GM23248 (cell line): ENCODE measurements around the gene NHEJ1. TPM values are rescaled to one million over a fixed set of nuclear protein-coding genes. Genes with fewer than 3 reads are reported as not detected.
A peak's percentile ranks its signal among the peaks of the same experiment; 100 is the strongest.

ENCODE experiments used
- DNase-seq: peaks from one replicate; pipeline ENCODE4 v3.0.0-alpha.2; 2015
- H2AFZ ChIP-seq: fragments of 200-600 bp; sonication (generic); 2 replicates; pipeline ENCODE4 v1.6.1; 2016; ENCODE audit warnings: antibody characterized with exemption
- H3F3A ChIP-seq: fragments of 200-600 bp; sonication (generic); 2 replicates; pipeline ENCODE4 v1.6.1; 2016; ENCODE audit warnings: mild to moderate bottlenecking, antibody characterized with exemption, mixed run types; ENCODE audit not compliant: insufficient read depth
- H3K27ac ChIP-seq: fragments of 200-600 bp; sonication (generic); 2 replicates; pipeline ENCODE4 v1.5.1; 2016; ENCODE audit warnings: mild to moderate bottlenecking
- H3K27me3 ChIP-seq: fragments of 200-600 bp; sonication (generic); replicated peaks from 2 replicates; pipeline ENCODE4 v1.6.1; 2016; ENCODE audit warnings: mild to moderate bottlenecking; ENCODE audit not compliant: insufficient read depth
- H3K36me3 ChIP-seq: fragments of 200-600 bp; sonication (generic); 2 replicates; pipeline ENCODE4 v1.6.1; 2016; ENCODE audit warnings: low read depth, mild to moderate bottlenecking
- H3K4me1 ChIP-seq: fragments of 200-600 bp; sonication (generic); 2 replicates; pipeline ENCODE4 v1.6.1; 2016; ENCODE audit warnings: mild to moderate bottlenecking; ENCODE audit not compliant: insufficient read depth
- H3K4me2 ChIP-seq: fragments of 200-600 bp; sonication (generic); one replicate; pipeline ENCODE4 v1.6.1; 2016; ENCODE audit warnings: mild to moderate bottlenecking; ENCODE audit not compliant: unreplicated experiment
- H3K4me3 ChIP-seq: fragments of 200-600 bp; sonication (generic); 2 replicates; pipeline ENCODE4 v1.5.1; 2016; ENCODE audit warnings: mild to moderate bottlenecking
- H3K79me2 ChIP-seq: fragments of 200-600 bp; sonication (generic); 2 replicates; pipeline ENCODE4 v1.6.1; 2016; ENCODE audit warnings: mild to moderate bottlenecking; ENCODE audit not compliant: insufficient read depth
- H3K9ac ChIP-seq: fragments of 200-600 bp; sonication (generic); 2 replicates; pipeline ENCODE4 v1.6.1; 2016; ENCODE audit warnings: mild to moderate bottlenecking
- H3K9me2 ChIP-seq: fragments of 200-600 bp; sonication (generic); 2 replicates; pipeline ENCODE4 v1.6.1; 2016; ENCODE audit warnings: mixed run types, mild to moderate bottlenecking, moderate library complexity; ENCODE audit not compliant: insufficient read depth
- H3K9me3 ChIP-seq: fragments of 200-600 bp; sonication (generic); one replicate; pipeline ENCODE4 v1.6.1; 2017; ENCODE audit warnings: low read depth
- H4K20me1 ChIP-seq: fragments of 200-600 bp; sonication (generic); 2 replicates; pipeline ENCODE4 v1.6.0; 2016; ENCODE audit not compliant: insufficient read depth
- EZH2 ChIP-seq: fragments of 200-600 bp; sonication (generic); IDR thresholded peaks from 2 replicates; pipeline ENCODE4 v1.6.1; 2018; ENCODE audit warnings: antibody characterized with exemption, mild to moderate bottlenecking; ENCODE audit not compliant: insufficient read depth, poor library complexity, severe bottlenecking
- EZH2phosphoT487 ChIP-seq: fragments of 200-600 bp; sonication (generic); IDR thresholded peaks from 2 replicates; pipeline ENCODE4 v1.6.1; 2018; ENCODE audit warnings: antibody characterized with exemption, moderate library complexity, mild to moderate bottlenecking, low read depth; ENCODE audit not compliant: insufficient read depth
- WGBS, 2 experiments: methylation state at CpG; one replicate each; pipeline ENCODE4 v1.1.6; 2015 to 2017; ENCODE audit warnings: low lambda C conversion rate in 2 of 2, low coverage in 1 of 2; ENCODE audit errors: missing lambda C conversion rate in 2 of 2; 5-methylcytosine and 5-hydroxymethylcytosine counted together
- in situ Hi-C: fragments of 300-500 bp; cut with MboI; formaldehyde crosslinking; loops from 2 replicates; pipeline ENCODE4 v1.15.0; 2020
- polyA plus RNA-seq: library from polyadenylated mRNA; unstranded; fragments of >200 nt; fragmentation: Nextera tagmentation; extraction: Ambion mirVana; gene quantifications from 2 replicates; pipeline ENCODE4 v1.2.1, GENCODE V29; 2016
- total RNA-seq: library from RNA; depleted of rRNA; stranded (reverse); fragments of >200 nt; shearing (Covaris generic); gene quantifications from 2 replicates; pipeline ENCODE4 v1.2.3, GENCODE V29; 2014

NHEJ1 gene
- total and polyA plus RNA-seq, 2 experiments from 2014 or later, result 8.3 to 16.1 TPM

- DNase-seq, result peak; percentile 12
- in situ Hi-C loops, result no loop called here
- Histone ChIP-seq H3K4me1 (peaks cover 14% of the 10 kb centered on the region), H3K79me2 (no peaks in the 10 kb centered on the region), H3K27me3 (no peaks in the 10 kb centered on the region), H3F3A (peaks cover 5% of the 10 kb centered on the region; the same call in 1 of the 2 replicates), H3K9me3 (no peaks in the 10 kb centered on the region), H3K9ac (no peak overlapping the region), H3K36me3 (no peaks in the 10 kb centered on the region), H2AFZ (no peak overlapping the region), H4K20me1 (no peaks in the 10 kb centered on the region), H3K9me2 (no peaks in the 10 kb centered on the region), H3K27ac (no peak overlapping the region), H3K4me2 (no peak overlapping the region), H3K4me3 (no peak overlapping the region)
- 58 to 66% methylated on average over 3 of the region's 3 CpGs for WGBS, 2 experiments
- TF ChIP-seq EZH2phosphoT487, result no peak
- no peak for TF ChIP-seq EZH2
These were observed 2.0 kb downstream of the NHEJ1 start for GRCh38 chr2:219158586-219158985.

DNA sequence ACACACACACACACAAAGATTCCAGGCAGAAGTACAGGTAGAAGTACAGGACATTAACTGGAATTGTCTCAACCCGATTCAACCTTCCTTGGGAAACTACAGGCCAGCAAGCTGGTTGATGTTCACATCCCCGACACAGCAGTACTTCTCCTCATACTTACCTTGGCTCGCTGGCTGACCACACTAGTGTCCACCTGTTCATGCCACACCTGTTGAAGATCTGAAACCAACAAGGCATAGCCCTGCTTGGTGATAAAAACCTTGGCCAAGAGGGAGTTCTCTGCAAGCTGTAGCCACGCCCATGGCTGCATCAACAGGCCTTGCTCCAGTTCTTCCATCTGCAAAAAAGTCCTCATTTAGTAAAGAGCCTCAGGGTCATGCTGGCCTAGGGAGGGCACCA is 2.6 kb downstream of the NHEJ1 start:
- Histone ChIP-seq H3K9ac (no peak overlapping the region), H2AFZ (no peak overlapping the region), H3K79me2 (no peaks in the 10 kb centered on the region), H3K9me3 (no peaks in the 10 kb centered on the region), H3K27ac (no peak overlapping the region), H3K4me1 (peaks cover 14% of the 10 kb centered on the region), H3K4me3 (no peak overlapping the region), H3K36me3 (no peaks in the 10 kb centered on the region), H3F3A (peaks cover 5% of the 10 kb centered on the region; the same call in 1 of the 2 replicates), H3K27me3 (no peaks in the 10 kb centered on the region), H3K4me2 (no peak overlapping the region), H4K20me1 (no peaks in the 10 kb centered on the region), H3K9me2 (no peaks in the 10 kb centered on the region)
- DNase-seq, result no peak
- 93 to 96% methylated on average over 4 of the region's 4 CpGs for WGBS, 2 experiments
- in situ Hi-C loops, result no loop called here
- TF ChIP-seq EZH2 (no peak), EZH2phosphoT487 (no peak)

DNA sequence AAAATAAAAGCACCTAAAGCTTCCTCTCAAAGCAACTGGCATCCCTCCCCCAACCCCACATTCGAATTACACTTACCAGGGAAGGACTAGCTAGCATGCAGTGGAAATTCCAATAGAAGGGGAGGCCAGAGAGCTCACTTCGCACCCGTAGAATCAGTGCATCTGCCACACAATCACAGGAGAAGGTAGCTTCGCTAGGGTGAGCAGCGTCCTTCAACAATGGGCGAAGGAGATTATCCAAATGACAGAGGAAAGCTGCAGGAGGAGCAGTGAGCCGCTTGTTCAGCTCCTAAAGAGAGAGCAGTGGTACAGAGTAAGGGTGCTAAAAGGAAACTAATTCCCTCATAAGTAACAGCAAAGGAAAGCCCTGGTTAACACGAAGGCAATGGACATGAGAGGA is 3.2 kb downstream of the NHEJ1 start:
- in situ Hi-C loops, result no loop called here
- TF ChIP-seq EZH2phosphoT487, result no peak
- TF ChIP-seq EZH2, result no peak
- H3K4me1 ChIP-seq, result peaks cover 14% of the 10 kb centered on the region
- no peaks in the 10 kb centered on the region for H3K27me3 ChIP-seq
- no peaks in the 10 kb centered on the region for H3K9me3 ChIP-seq
- no peak overlapping the region for H3K4me2 ChIP-seq
- DNase-seq, result no peak
- 90 to 94% methylated on average over 8 of the region's 8 CpGs for WGBS, 2 experiments
- H3K4me3 ChIP-seq, result no peak overlapping the region
- no peak overlapping the region for H3K9ac ChIP-seq
- H2AFZ ChIP-seq, result no peak overlapping the region
- no peak overlapping the region for H3K27ac ChIP-seq
- no peaks in the 10 kb centered on the region for H3K36me3 ChIP-seq
- no peaks in the 10 kb centered on the region for H3K9me2 ChIP-seq
- peaks cover 5% of the 10 kb centered on the region; the same call in 1 of the 2 replicates for H3F3A ChIP-seq
- H3K79me2 ChIP-seq, result no peaks in the 10 kb centered on the region
- no peaks in the 10 kb centered on the region for H4K20me1 ChIP-seq

DNA sequence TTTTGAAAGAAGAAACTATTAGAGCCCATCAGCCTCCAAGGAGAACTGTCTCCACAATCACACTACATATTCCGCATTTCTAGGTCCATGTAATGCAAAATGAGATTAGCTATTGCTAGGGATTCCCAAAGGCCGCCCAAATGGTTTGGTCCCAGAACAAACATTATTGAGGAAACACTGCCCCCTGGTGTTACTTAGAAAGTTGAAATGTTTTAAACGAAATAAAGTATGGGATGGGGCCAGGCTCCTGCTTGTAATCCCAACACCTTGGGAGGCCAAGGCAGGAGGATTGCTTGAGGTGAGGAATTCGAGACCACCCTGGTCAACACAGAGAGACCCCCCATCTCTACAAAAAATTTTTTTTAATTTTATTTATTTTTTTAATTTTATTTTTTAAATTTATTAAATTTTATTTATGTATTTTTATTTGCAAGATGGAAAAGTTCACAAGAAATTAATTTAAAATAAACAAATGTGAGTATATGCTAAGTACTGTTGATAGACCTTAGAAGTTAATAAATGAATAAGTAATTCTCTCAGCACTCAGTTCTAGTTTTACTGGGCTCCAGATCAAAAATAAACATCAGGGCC is 5.5 kb downstream of the NHEJ1 start:
- H3K27ac ChIP-seq, result no peak overlapping the region
- H3K4me1 ChIP-seq, result peaks cover 14% of the 10 kb centered on the region
- no peak overlapping the region for H3K4me2 ChIP-seq
- peak; percentile 87 for DNase-seq
- no peak overlapping the region for H2AFZ ChIP-seq
- H4K20me1 ChIP-seq, result no peaks in the 10 kb centered on the region
- no peaks in the 10 kb centered on the region for H3K36me3 ChIP-seq
- H3K9ac ChIP-seq, result no peak overlapping the region
- H3K79me2 ChIP-seq, result no peaks in the 10 kb centered on the region
- H3K9me2 ChIP-seq, result no peaks in the 10 kb centered on the region
- TF ChIP-seq EZH2, result no peak
- no peak for TF ChIP-seq EZH2phosphoT487
- in situ Hi-C loops, result no loop called here
- 0 to 4% methylated on average over 4 of the region's 4 CpGs for WGBS, 2 experiments
- H3F3A ChIP-seq, result peaks cover 5% of the 10 kb centered on the region; the same call in 1 of the 2 replicates
- H3K27me3 ChIP-seq, result no peaks in the 10 kb centered on the region
- H3K4me3 ChIP-seq, result no peak overlapping the region
- no peaks in the 10 kb centered on the region for H3K9me3 ChIP-seq

DNA sequence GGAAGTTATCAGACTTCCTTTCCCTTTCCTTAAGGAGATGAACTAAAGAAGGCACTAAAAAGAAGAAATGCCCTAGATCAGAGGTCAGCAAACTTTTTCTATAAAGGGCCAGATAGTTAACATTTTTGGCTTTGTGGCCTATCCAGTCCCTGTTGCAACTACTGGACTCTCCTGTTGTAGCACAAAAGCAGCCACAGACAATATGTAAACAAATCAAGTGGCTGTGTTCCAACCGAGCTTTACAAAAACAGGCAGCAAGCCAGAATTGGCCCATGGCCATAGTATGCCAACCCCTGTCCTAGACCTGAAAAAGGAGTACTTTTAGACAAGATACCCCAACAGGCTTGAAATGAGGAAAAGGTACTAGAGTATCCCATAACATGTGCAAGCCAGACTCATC is 10.9 kb downstream of the NHEJ1 start:
- H2AFZ ChIP-seq, result no peak overlapping the region
- 26 to 29% methylated on average over 1 of the region's 1 CpG for WGBS, 2 experiments
- H4K20me1 ChIP-seq, result no peaks in the 10 kb centered on the region
- H3K36me3 ChIP-seq, result no peaks in the 10 kb centered on the region
- DNase-seq, result no peak
- no peak overlapping the region for H3K9ac ChIP-seq
- H3K27ac ChIP-seq, result no peak overlapping the region
- no peaks in the 10 kb centered on the region for H3K9me3 ChIP-seq
- no peaks in the 10 kb centered on the region for H3K4me1 ChIP-seq
- H3F3A ChIP-seq, result no peaks in the 10 kb centered on the region
- H3K79me2 ChIP-seq, result no peaks in the 10 kb centered on the region
- no peak overlapping the region for H3K4me3 ChIP-seq
- TF ChIP-seq EZH2phosphoT487 (no peak), EZH2 (no peak)
- H3K9me2 ChIP-seq, result no peaks in the 10 kb centered on the region
- no peaks in the 10 kb centered on the region for H3K27me3 ChIP-seq
- H3K4me2 ChIP-seq, result no peak overlapping the region
- in situ Hi-C loops, result no loop called here
